Heart left ventricle (tissue), 16 donors: ENCODE results near the gene TNS1. TPM values are rescaled to one million over a fixed set of nuclear protein-coding genes. Genes with fewer than 3 reads are reported as not detected.

Experiments used
- ATAC-seq, 4 donors: fragments of 200-7000 bp; cut with Tn5 transposase; one replicate each; pipeline ENCODE4 v1.9.1; 2020 to 2022; ENCODE audit warnings: moderate library complexity in 4 of 4, mild to moderate bottlenecking in 3 of 4, moderate number of reproducible peaks in 1 of 4
- DNase-seq, 5 donors: peaks; one replicate each; pipeline ENCODE4 v3.0.0-alpha.2; 2020
- H3K27ac ChIP-seq, 12 donors: fragments of 200-600 bp; sonication (generic) in 4 of 12; one replicate each; pipeline versions ENCODE4 v1.5.0 to v1.8.0; 2016 to 2022; ENCODE audit warnings: mild to moderate bottlenecking in 2 of 12
- H3K27me3 ChIP-seq, 9 donors: fragments of 200-600 bp; sonication (generic) in 2 of 9; one replicate each; pipeline versions ENCODE4 v1.5.1 to v1.8.0; 2016 to 2022; ENCODE audit warnings: mild to moderate bottlenecking in 3 of 9
- H3K36me3 ChIP-seq, 9 donors: fragments of 200-600 bp; sonication (generic) in 2 of 9; one replicate each; pipeline versions ENCODE4 v1.5.0 to v1.8.0; 2018 to 2022; ENCODE audit warnings: mild to moderate bottlenecking in 2 of 9
- H3K4me1 ChIP-seq, 12 donors: fragments of 200-600 bp; sonication (generic) in 4 of 12; one replicate each; pipeline versions ENCODE4 v1.5.0 to v1.8.0; 2016 to 2022; ENCODE audit warnings: mild to moderate bottlenecking in 3 of 12
- H3K4me3 ChIP-seq, 12 donors: fragments of 200-600 bp; sonication (generic) in 4 of 12; one replicate each; pipeline versions ENCODE4 v1.5.0 to v1.8.0; 2017 to 2022; ENCODE audit warnings: mild to moderate bottlenecking in 9 of 12, moderate library complexity in 4 of 12
- H3K9me3 ChIP-seq, 12 donors: fragments of 200-600 bp; sonication (generic) in 4 of 12; one replicate each; pipeline versions ENCODE4 v1.5.0 to v1.8.0; 2016 to 2022; ENCODE audit warnings: mild to moderate bottlenecking in 1 of 12
- POLR2A ChIP-seq, 2 donors: fragments of 450-650 bp; IDR thresholded peaks; one replicate each; pipeline ENCODE4 v1.6.1; 2017; ENCODE audit warnings: antibody characterized with exemption in 2 of 2, mild to moderate bottlenecking in 2 of 2, moderate library complexity in 2 of 2
- WGBS, 4 donors: extraction: QIAGEN DNeasy Blood & Tissue Kit in 2 of 4; methylation state at CpG; one replicate each; pipeline versions ENCODE4 v1.1.5 to v1.1.7; 2013 to 2018; 5-methylcytosine and 5-hydroxymethylcytosine counted together
- intact Hi-C, 10 donors: fragments of 100-400 bp; cut with DNase I; formaldehyde crosslinking; loops; one replicate each; pipeline versions ENCODE4 v1.11.1 to v1.14.2; 2022
- polyA plus RNA-seq, 2 donors: library from polyadenylated mRNA; stranded (reverse); fragments of 200-250 nt; gene quantifications; one replicate each; pipeline ENCODE4 v1.2.3, GENCODE V29; 2013
- total RNA-seq, 9 donors: library from RNA; depleted of rRNA in 2 of 9; stranded (reverse); fragments of >200 nt in 2 of 9; fragmentation: NEBNext Ultra II Directional in 3 of 9; extraction: Animal tissue kit (Norgen Biotek cat#: 25700) in 3 of 9; gene quantifications; one replicate each; pipeline versions ENCODE4 v1.1.0 to v1.2.4, GENCODE V29; 2016 to 2023
- TF ChIP-seq, protein P1 (sequence below), 12 donors: fragments of 200-600 bp; sonication (generic) in 4 of 12; IDR thresholded peaks; one replicate each; pipeline versions ENCODE4 v1.5.0 to v1.8.0; 2018 to 2022; ENCODE audit warnings: antibody characterized with exemption in 12 of 12, mild to moderate bottlenecking in 5 of 12
- donor health status: ischemic (EF 13 %, LVEDD 7.1; RV severe dilation, severe dysfunction).
- donor health status: healthy with polysubstance abuse.
- donor health status: DM: no; HTN: yes; CAD: no.
- donor health status: DM: no; HTN: no; CAD: no.
- donor health status: ischemic (EF 25% LVEDD 6.9; RV normal size, moderate dysfunction).
- donor health status: ischemic (EF 25% LVEDD 5.7; RV mildly dilated, moderate dysfunction).
- donor health status: healthy.
- donor health status: DM: yes; HTN: yes; CAD: no.
- donor health status: ischemic (EF 35%, LVEDD 5.7; RV mildly dilated, moderate dysfunction).
- donor health status: nonischemic (EF 11% LVEDD 7.7; RV severe dilation, severe dysfunction).
- donor health status: DM: yes; HTN: yes; CAD: no.
- donor health status: PGD.
- donor health status: ischemic (EF 29% LVEDD 5.4; RV normal size, mild dysfunction).
- donor health status: nonischemic (EF 23%, LVEDD 6.1; RV moderate dilation, normal function).

Gene TNS1
- total and polyA plus RNA-seq, 11 donors: 243 to 899 (median 669) TPM

DNA sequence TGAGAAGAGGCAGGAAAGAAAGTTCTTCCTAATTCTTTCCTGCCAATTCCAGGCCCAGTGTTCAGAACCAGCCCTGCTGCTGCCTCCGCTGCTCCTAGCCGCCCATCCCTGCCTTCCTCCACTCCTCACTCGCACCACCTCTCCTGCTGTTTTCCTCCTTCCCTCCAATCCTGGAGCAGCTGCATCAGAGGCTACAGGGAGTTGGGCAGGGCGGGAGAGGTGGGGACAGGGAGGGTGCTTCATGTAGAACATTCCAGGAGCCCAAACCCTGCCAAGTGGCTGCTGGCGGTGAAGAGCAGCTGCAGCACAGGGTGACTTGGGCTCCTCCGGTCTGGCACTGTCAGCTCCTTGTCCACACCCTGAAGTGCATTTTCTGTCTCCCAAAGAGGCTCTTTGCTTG, 176.3 kb downstream of the TNS1 start:
- 37 to 58% (median 44%) methylated on average over 6 of the region's 6 CpGs for WGBS, 4 donors
- Histone ChIP-seq H3K9me3 (no peaks in the 10 kb centered on the region), H3K36me3 (peaks cover 3 to 84% (median 78%) of the 10 kb centered on the region in 9 donors), H3K4me3 (no peak overlapping the region), H3K27ac (peak overlapping the region; percentile 47 to 93 (median 82)), H3K27me3 (no peaks in the 10 kb centered on the region), H3K4me1 (peaks cover 19 to 100% (median 80%) of the 10 kb centered on the region in 12 donors)
- peak; percentile 58 to 70 (median 62) for ATAC-seq
- intact Hi-C loops: loop anchor here in 2 of 10 donors (2.0 to 5.0 kb wide), 2 partner anchors 26 to 41 kb away; no protein-coding TSS in a partner anchor
- peak; percentile 75 to 89 (median 80) for DNase-seq
- TF ChIP-seq, protein P1, sequence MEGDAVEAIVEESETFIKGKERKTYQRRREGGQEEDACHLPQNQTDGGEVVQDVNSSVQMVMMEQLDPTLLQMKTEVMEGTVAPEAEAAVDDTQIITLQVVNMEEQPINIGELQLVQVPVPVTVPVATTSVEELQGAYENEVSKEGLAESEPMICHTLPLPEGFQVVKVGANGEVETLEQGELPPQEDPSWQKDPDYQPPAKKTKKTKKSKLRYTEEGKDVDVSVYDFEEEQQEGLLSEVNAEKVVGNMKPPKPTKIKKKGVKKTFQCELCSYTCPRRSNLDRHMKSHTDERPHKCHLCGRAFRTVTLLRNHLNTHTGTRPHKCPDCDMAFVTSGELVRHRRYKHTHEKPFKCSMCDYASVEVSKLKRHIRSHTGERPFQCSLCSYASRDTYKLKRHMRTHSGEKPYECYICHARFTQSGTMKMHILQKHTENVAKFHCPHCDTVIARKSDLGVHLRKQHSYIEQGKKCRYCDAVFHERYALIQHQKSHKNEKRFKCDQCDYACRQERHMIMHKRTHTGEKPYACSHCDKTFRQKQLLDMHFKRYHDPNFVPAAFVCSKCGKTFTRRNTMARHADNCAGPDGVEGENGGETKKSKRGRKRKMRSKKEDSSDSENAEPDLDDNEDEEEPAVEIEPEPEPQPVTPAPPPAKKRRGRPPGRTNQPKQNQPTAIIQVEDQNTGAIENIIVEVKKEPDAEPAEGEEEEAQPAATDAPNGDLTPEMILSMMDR (IDR thresholded peaks at IDR 0.05): no peak
- no peak for TF ChIP-seq POLR2A (IDR thresholded peaks at IDR 0.05)

DNA sequence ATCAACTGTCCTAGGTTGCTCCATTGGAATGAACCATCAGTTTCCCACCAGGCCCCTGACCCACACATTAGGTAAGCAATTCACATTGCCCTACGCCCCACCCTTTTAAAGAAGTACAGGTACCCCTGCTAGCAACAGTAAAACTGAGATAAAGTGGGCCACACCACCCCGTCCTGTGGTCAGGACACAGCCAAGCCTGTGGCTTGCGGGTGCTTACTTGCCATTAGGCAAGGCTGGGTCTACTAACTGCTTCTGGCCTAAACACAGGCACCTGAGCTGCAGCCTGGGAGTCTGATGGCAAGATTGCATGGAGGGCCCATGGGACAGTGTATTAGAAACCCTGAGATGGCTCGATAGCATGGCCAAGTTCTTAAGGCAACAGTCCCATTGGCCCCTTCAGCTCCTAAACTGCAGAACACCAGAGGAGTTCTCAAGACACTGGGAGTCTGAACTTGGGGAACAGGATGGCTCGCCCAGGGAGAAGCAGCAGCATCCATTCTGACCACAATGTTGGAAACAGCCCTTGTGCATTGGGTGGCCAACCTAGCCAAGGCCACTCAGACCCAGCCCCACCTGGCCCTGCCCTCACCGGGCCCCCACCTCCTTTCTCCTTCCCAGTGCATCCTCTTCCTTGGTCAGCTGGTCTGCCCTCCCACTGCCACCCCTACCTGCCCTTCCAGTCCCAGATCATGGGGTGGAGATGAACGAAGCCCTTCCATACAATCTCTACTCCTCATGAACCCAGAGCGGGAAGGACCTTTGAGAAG, 177.1 kb downstream of the TNS1 start:
- Histone ChIP-seq H3K4me1 (peaks cover 19 to 100% (median 88%) of the 10 kb centered on the region in 12 donors), H3K9me3 (no peaks in the 10 kb centered on the region), H3K36me3 (peaks cover 3 to 84% (median 78%) of the 10 kb centered on the region in 9 donors), H3K27ac (peak overlapping the region in 10 of 12 donors; percentile 47 to 93 (median 86)), H3K27me3 (no peaks in the 10 kb centered on the region), H3K4me3 (no peak overlapping the region)
- intact Hi-C loops: loop anchor here in 2 of 10 donors (2.0 to 5.0 kb wide), 2 partner anchors 27 to 42 kb away; no protein-coding TSS in a partner anchor
- TF ChIP-seq POLR2A (IDR thresholded peaks at IDR 0.05): no peak
- TF ChIP-seq, protein P1 (IDR thresholded peaks at IDR 0.05): no peak
- 89 to 94% (median 93%) methylated on average over 8 of the region's 8 CpGs for WGBS, 4 donors
- ATAC-seq (no peak), DNase-seq (peak in 2 of 5 donors; percentile 18 to 38)

DNA sequence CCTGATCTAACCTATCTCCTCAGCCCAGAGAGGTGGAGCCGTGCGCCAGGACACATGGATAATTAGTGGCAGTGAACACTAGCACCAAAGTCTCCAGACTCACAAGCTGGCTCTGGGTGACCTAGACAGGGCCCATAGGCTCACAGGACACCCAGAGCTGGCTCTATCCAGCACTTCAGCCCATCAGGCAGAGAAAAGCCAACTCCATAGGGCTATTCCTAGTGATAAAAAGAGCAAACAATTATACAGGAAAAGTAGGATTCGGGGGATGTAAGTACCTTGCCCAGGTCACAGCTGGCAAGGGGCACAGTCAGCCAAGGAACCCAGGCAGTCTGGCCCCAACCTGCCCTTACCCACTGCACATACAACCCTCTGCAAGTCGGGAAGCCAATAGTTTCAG, 178.6 kb downstream of the TNS1 start:
- ATAC-seq (no peak), DNase-seq (peak in 2 of 5 donors; percentile 26 to 30)
- 85 to 94% (median 88%) methylated on average over 2 to 4 of the region's 4 CpGs for WGBS, 4 donors
- TF ChIP-seq, protein P1 (IDR thresholded peaks at IDR 0.05): no peak
- no peak for TF ChIP-seq POLR2A (IDR thresholded peaks at IDR 0.05)
- Histone ChIP-seq H3K27ac (peak overlapping the region in 8 of 12 donors; percentile 35 to 90 (median 70)), H3K27me3 (no peaks in the 10 kb centered on the region), H3K9me3 (no peaks in the 10 kb centered on the region), H3K4me3 (no peak overlapping the region), H3K4me1 (peaks cover 23 to 100% (median 98%) of the 10 kb centered on the region in 12 donors), H3K36me3 (peaks cover 0 to 83% (median 78%) of the 10 kb centered on the region in 9 donors)
- intact Hi-C loops: no loop called here

DNA sequence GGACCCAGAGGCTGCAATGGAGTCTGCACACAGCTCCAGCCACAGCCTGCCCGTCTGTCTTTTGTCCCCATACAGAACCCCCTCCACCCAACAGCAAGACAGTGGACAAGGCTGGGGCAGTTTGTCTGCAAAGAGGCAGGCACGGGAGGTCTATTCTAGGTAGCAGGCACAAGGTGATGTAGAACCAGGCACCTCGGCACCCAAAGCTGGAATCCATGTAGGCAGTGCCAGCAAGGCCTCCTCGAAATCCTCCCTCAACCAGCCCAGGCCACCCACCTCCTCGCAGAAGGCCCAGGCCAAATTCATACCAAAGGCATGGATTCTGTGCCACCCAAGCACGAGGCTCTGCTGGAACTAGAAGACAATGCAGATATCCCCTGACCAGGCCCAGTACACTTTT, 179.2 kb downstream of the TNS1 start:
- Histone ChIP-seq H3K27me3 (no peaks in the 10 kb centered on the region), H3K4me1 (peaks cover 23 to 100% (median 93%) of the 10 kb centered on the region in 12 donors), H3K36me3 (peaks cover 2 to 83% (median 78%) of the 10 kb centered on the region in 9 donors), H3K9me3 (no peaks in the 10 kb centered on the region), H3K27ac (peak overlapping the region in 8 of 12 donors; percentile 2 to 90 (median 57)), H3K4me3 (no peak overlapping the region)
- intact Hi-C loops: no loop called here
- WGBS, 4 donors: 68 to 79% (median 78%) methylated on average over 5 to 6 of the region's 6 CpGs
- ATAC-seq (no peak), DNase-seq (peak in 2 of 5 donors; percentile 23 to 31)
- TF ChIP-seq, protein P1 (IDR thresholded peaks at IDR 0.05): no peak
- TF ChIP-seq POLR2A (IDR thresholded peaks at IDR 0.05): no peak
